Small intestine (tissue), 7 donors: ENCODE measurements around the gene INPP5B. TPM values are rescaled to one million over a fixed set of nuclear protein-coding genes. Genes with fewer than 3 reads are reported as not detected.
A peak's percentile ranks its signal among the peaks of the same experiment; 100 is the strongest.

ENCODE experiments used
- DNase-seq, 2 donors: peaks; one replicate each; pipeline versions ENCODE4 v3.0.0 to v3.0.0-alpha.2; 2013
- FAIRE-seq: peaks from 2 replicates; lab custom pipeline; 2012; peaks lifted over from hg19 to GRCh38; lab: Jason Lieb, UNC
- H3K27ac ChIP-seq, 3 donors: one replicate each; pipeline ENCODE4 v1.5.1; 2013; ENCODE audit warnings: low read length in 2 of 3, mild to moderate bottlenecking in 2 of 3, control low read depth in 1 of 3, inconsistent platforms in 1 of 3, low read depth in 1 of 3, moderate library complexity in 1 of 3
- H3K27me3 ChIP-seq, 3 donors: one replicate each; pipeline ENCODE4 v1.6.1; 2013; ENCODE audit warnings: low read length in 3 of 3, inconsistent platforms in 1 of 3; ENCODE audit not compliant: control insufficient read depth in 3 of 3, insufficient read depth in 3 of 3
- H3K36me3 ChIP-seq, 3 donors: one replicate each; pipeline ENCODE4 v1.6.1; 2013; ENCODE audit warnings: low read length in 3 of 3, inconsistent platforms in 1 of 3, low read depth in 1 of 3, mild to moderate bottlenecking in 1 of 3, moderate library complexity in 1 of 3; ENCODE audit not compliant: control insufficient read depth in 3 of 3, insufficient read depth in 2 of 3
- H3K4me1 ChIP-seq, 3 donors: one replicate each; pipeline ENCODE4 v1.6.1; 2013; ENCODE audit warnings: low read length in 2 of 3, inconsistent platforms in 1 of 3, low read depth in 1 of 3, mild to moderate bottlenecking in 1 of 3, moderate library complexity in 1 of 3; ENCODE audit not compliant: control insufficient read depth in 3 of 3, insufficient read depth in 2 of 3
- H3K4me3 ChIP-seq, 3 donors: one replicate each; pipeline ENCODE4 v1.5.1; 2013; ENCODE audit warnings: low read length in 3 of 3, control low read depth in 1 of 3, inconsistent platforms in 1 of 3, low read depth in 1 of 3, mild to moderate bottlenecking in 1 of 3, moderate library complexity in 1 of 3
- H3K9me3 ChIP-seq, 2 donors: one replicate each; pipeline ENCODE4 v1.6.1; 2013; ENCODE audit warnings: low read depth in 1 of 2, low read length in 1 of 2; ENCODE audit not compliant: control insufficient read depth in 2 of 2, insufficient read depth in 1 of 2
- WGBS, 3 donors: extraction: QIAGEN DNeasy Blood & Tissue Kit; methylation state at CpG; one replicate each; pipeline ENCODE4 v1.1.7; 2013; 5-methylcytosine and 5-hydroxymethylcytosine counted together
- polyA plus RNA-seq, 4 donors: library from polyadenylated mRNA; stranded (reverse) in 3 of 4; unstranded in 1 of 4; fragments of 200-250 nt in 3 of 4; fragments of 120-200 nt in 1 of 4; gene quantifications; one replicate each; pipeline versions ENCODE4 v1.2.1 to v1.2.3, GENCODE V29; 2013
- donor health status: healthy with polysubstance abuse.
- donor health status: control.
- donor health status: control.
- donor health status: Bipolar disorder and iron deficiency.
- donor health status: healthy.

Gene INPP5B
- polyA plus RNA-seq, 4 donors: 6.7 to 23.2 (median 9.2) TPM

DNA sequence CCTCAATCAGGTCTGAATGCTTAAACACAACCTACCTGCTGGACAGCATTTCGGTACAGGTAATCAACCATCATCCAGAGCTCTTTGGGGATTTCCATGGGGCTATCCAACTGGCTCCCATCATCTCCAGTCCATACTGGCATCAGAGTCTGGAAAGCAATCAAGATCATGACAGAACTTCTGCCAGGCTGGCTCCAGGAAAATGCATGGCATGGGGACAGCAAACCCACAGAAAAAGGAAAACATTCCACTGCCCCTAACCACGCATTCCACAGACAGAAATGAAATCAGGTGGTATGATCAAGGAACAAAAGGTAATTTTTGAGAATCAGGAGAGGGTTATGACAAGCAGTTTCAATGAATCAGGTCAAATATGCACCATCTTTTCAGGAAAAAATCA is 78.4 kb downstream of the INPP5B start:
- no peak overlapping the region for H3K27ac ChIP-seq
- no peaks in the 10 kb centered on the region for H3K9me3 ChIP-seq
- no peaks in the 10 kb centered on the region for H3K4me1 ChIP-seq
- no peak overlapping the region for H3K4me3 ChIP-seq
- FAIRE-seq (no peak), DNase-seq (no peak)
- peaks cover 9 to 38% (median 15%) of the 10 kb centered on the region in 3 donors for H3K36me3 ChIP-seq
- no peaks in the 10 kb centered on the region for H3K27me3 ChIP-seq
- 90 to 98% (median 94%) methylated on average over 2 of the region's 2 CpGs for WGBS, 3 donors

DNA sequence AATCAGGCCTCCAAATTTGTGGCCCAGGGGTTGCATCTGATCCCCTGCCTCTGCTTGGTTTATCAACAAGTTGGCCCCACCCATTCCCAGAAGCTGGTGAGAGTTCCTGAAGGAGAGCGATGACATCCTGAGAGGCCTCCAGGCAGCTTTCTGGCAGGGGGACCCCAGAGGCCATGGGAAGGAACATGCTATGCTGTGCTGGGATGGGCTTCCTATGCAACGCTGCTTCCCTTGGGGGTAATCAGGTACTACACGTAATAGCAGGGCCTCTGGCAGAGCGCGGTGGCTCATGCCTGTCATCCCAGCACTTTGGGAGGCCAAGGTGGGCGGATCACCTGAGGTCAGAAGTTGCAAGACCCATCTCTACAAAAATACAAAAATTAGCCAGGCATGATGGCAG is 79.1 kb downstream of the INPP5B start:
- peaks cover 6 to 41% (median 15%) of the 10 kb centered on the region in 3 donors for H3K36me3 ChIP-seq
- H3K4me3 ChIP-seq: no peak overlapping the region
- FAIRE-seq (no peak), DNase-seq (no peak)
- H3K4me1 ChIP-seq: peaks cover 0 to 2% (median 0%) of the 10 kb centered on the region in 3 donors
- no peaks in the 10 kb centered on the region for H3K27me3 ChIP-seq
- H3K27ac ChIP-seq: no peak overlapping the region
- no peaks in the 10 kb centered on the region for H3K9me3 ChIP-seq
- 93 to 98% (median 97%) methylated on average over 6 of the region's 6 CpGs for WGBS, 3 donors

DNA sequence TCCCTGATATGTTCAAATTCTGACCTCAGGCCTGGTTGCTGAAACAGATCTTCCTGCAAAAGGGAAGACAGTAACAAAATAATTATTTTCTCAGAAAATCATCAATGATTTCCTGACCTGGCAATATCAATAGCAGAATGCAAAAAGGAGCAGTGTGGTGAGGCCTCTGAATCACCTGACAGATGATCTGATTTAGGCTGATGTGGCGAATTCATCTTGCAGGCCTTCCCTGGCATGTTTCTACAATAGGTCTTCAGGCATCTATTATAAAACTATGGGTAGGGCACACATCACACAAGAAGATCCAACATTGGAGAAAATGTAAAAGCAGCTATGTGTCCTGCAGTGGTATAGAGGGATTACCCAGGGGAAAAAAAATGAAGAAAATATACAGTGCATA is 80.4 kb downstream of the INPP5B start:
- no peaks in the 10 kb centered on the region for H3K27me3 ChIP-seq
- FAIRE-seq (no peak), DNase-seq (no peak)
- H3K36me3 ChIP-seq: peaks cover 5 to 42% (median 11%) of the 10 kb centered on the region in 3 donors
- peaks cover 0 to 8% (median 0%) of the 10 kb centered on the region in 3 donors for H3K4me1 ChIP-seq
- 98 to 100% (median 100%) methylated on average over 1 of the region's 1 CpG for WGBS, 3 donors
- H3K4me3 ChIP-seq: no peak overlapping the region
- no peaks in the 10 kb centered on the region for H3K9me3 ChIP-seq
- H3K27ac ChIP-seq: no peak overlapping the region

DNA sequence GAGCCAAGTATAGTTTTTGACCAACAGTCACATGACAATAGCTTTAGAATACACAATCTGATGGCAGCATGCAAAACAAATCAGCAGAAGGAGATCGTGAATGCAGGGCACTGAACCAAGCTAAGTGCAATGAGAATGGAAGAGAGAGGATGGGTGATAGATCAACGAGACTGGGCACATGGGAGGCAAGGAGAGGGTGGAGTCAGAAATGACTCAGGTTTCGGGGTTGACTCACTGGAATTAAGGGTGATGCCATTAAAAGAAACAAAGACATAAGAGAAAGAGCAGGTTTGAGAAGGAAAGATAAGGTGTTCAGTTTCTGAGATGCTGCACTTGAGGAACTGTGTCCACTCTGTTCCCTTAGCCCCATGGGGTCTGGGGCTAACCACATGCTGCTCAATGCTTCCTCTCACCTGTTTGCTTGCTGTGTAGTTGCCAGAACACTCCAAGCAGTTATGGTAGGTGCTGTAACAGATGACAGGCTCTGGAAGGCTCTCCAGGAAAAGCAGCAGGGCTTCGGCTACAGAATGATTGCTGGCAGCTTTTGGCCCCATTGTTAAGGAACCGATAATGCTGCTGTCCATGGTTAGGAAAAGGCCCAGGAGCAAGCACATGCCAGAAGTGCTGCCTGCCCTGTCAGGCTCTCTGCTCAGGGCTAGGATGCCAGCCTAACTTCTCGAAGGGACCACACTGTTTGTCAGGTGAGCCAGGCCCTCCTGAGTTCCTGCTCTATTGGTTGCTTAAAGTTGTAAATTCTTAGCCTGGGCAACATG is 81.3 kb downstream of the INPP5B start:
- no peaks in the 10 kb centered on the region for H3K9me3 ChIP-seq
- no peak overlapping the region for H3K27ac ChIP-seq
- no peaks in the 10 kb centered on the region for H3K27me3 ChIP-seq
- FAIRE-seq (no peak), DNase-seq (no peak)
- peaks cover 0 to 8% (median 0%) of the 10 kb centered on the region in 3 donors for H3K4me1 ChIP-seq
- WGBS, 3 donors: 85 to 88% (median 86%) methylated on average over 6 of the region's 6 CpGs
- H3K4me3 ChIP-seq: no peak overlapping the region
- peaks cover 5 to 46% (median 11%) of the 10 kb centered on the region in 3 donors for H3K36me3 ChIP-seq

DNA sequence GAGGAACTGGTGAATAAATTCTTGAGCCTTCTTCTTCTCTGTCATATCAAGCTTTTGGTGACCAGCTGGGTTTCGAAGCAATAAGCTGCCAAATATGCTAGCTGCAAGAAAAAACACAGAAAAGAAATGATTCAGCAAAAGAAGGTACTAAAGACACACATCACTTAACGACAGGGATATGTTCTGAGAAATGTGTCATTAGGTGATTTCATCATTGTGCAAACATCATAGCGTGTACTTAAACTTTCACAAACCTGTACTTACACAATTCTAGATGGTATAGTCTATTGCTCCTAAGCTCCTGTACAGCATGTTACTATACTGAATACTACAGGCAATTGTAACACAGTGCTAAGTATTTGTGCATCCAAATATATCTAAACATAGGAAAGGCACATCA is 84.5 kb downstream of the INPP5B start:
- DNase-seq (peak in 1 of 2 donors; percentile 47), FAIRE-seq (no peak)

DNA sequence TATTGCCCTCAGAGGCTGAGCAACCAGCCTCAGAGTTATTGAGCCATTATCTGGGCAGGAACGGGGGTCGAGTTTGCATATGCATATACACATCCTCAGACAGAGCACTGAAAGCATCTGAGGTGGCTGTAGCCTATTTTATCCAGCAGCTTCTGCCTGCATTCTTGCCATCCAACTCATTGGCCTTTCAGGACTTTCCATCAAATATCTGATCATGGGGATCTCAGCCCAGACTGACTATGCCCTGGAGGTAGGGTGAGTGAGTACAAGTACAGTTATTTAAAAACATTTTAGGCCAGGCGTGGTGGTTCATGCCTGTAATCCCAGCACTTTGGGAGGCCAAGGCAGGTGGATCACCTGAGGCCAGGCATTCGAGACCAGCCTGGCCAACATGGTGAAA is 85.7 kb downstream of the INPP5B start:
- WGBS, 3 donors: 84 to 90% (median 88%) methylated on average over 4 of the region's 4 CpGs
- Histone ChIP-seq H3K36me3 (peaks cover 6 to 27% (median 6%) of the 10 kb centered on the region in 3 donors), H3K4me1 (peaks cover 3 to 16% (median 3%) of the 10 kb centered on the region in 3 donors), H3K9me3 (no peaks in the 10 kb centered on the region), H3K4me3 (no peak overlapping the region), H3K27me3 (no peaks in the 10 kb centered on the region), H3K27ac (no peak overlapping the region)
- no peak for DNase-seq
- no peak for FAIRE-seq

More for the DNA sequence above, 84.5 kb downstream of the INPP5B start:
- no peaks in the 10 kb centered on the region for H3K27me3 ChIP-seq
- peaks cover 2 to 27% (median 6%) of the 10 kb centered on the region in 3 donors for H3K36me3 ChIP-seq
- H3K4me3 ChIP-seq: no peak overlapping the region
- WGBS, 3 donors: 58 to 74% (median 66%) methylated on average over 3 of the region's 3 CpGs
- no peaks in the 10 kb centered on the region for H3K9me3 ChIP-seq
- H3K27ac ChIP-seq: peak overlapping the region in 1 of 3 donors; percentile 77
- H3K4me1 ChIP-seq: peaks cover 0 to 16% (median 3%) of the 10 kb centered on the region in 3 donors

DNA sequence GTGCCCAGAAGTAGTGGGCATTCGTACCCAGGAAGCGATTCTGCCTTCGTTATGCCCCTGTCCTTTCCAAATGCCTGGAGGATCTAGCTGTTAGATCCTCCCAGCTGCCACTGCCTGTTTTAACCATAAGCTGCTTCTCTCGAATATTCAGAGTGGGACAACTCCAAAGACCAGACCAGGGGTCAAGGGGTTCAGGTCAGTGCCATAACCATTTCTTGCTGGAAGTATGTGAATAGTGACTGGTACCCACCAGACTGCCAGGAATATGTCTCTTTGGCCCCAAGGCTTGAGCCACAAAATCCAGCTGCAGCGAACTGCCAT is 86.5 kb downstream of the INPP5B start:
- peaks cover under 1 to 19% (median 6%) of the 10 kb centered on the region in 3 donors for H3K36me3 ChIP-seq
- 19 to 26% (median 24%) methylated on average over 5 of the region's 5 CpGs for WGBS, 3 donors

DNA sequence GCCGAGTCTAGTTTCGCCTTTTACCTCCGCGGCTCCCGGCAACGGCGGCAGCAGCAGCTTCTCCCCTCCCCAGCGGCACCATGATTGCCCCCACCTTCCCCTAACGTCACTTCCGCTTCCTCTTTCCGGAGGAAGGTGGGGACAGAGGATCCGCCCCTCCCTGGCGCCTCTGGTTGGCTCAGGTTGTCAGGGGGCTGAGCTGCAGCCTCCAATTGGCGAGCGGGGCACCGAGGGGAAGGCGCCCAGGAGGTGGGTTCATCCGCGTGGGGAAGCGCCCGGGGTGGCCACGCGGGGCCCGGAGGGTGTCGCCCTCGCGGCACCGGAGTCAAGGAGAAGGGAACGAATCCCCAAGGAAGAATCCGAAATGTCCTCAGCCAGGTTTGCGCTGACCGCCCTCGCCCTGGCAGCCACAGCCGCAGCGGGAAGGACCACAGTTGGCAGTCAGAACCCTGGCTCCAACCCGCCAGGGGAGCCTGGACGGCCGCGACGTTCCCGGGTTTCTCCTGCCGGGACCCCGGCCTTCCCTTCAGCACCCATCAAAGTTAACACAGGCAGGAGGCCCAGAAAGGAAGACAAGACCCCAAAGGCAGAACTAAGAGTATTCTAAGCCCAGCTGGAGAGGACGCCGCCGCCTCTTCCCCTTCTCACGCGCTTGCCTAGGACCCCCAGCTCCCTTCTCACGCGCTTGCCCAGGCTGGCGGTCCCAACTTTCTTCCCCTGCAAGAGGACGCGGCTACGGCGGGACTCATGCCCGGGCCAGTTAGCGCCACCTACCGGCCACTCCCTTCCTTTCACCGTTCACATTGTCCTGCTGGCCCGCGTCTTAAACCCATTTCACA is 87.1 kb downstream of the INPP5B start, which contains the start of gene MTF1:
Gene MTF1, minus strand, starts transcription at position 86 of the 839 bp plus-strand sequence. CDS start 1,934 bp downstream, outside the sequence.
- peaks cover 0 to 16% (median 6%) of the 10 kb centered on the region in 3 donors for H3K36me3 ChIP-seq
- peak within 1 kb of the TSS; percentile 79 to 93 (median 92) for H3K27ac ChIP-seq
- WGBS, 3 donors: 0 to 1% (median 0%) methylated on average over 45 to 61 of the region's 61 CpGs
- DNase-seq (peak; percentile 99), FAIRE-seq (no peak)
- H3K4me3 ChIP-seq: peak within 1 kb of the TSS; percentile 79 to 100 (median 91)
- H3K4me1 ChIP-seq: peaks cover 3 to 16% (median 6%) of the 10 kb centered on the region in 3 donors
- H3K9me3 ChIP-seq: no peaks in the 10 kb centered on the region
- H3K27me3 ChIP-seq: no peaks in the 10 kb centered on the region

More for the DNA sequence above, 86.5 kb downstream of the INPP5B start:
- no peak for FAIRE-seq
- Histone ChIP-seq H3K27ac (peak overlapping the region in 2 of 3 donors; percentile 92 to 93), H3K27me3 (no peaks in the 10 kb centered on the region), H3K9me3 (no peaks in the 10 kb centered on the region), H3K4me3 (peak overlapping the region in 2 of 3 donors; percentile 79 to 100), H3K4me1 (peaks cover 3 to 16% (median 4%) of the 10 kb centered on the region in 3 donors)
- DNase-seq: no peak
